ENCODE data around the gene CTDSPL. TPM values are rescaled to one million over a fixed set of nuclear protein-coding genes. Genes with fewer than 3 reads are reported as not detected.

Gene CTDSPL
- total and polyA plus RNA-seq, 2 experiments from 2014 or later: 29.2 to 33.7 TPM

Small RNA genes within 50 kb of the gene (microRNA-seq; reads per million reads assigned to microRNA genes)
- 35.8 reads per million, percentile 47 among the genes with 10 or more reads in this experiment for gene MIR26A1

Small RNA genes within 50 kb of the gene (small RNA-seq; reads per million reads assigned to genes)
- gene MIR26A1: 3.8 reads per million, percentile 92 among the genes with 10 or more reads in this experiment
- not detected for gene RF00019

Other genes starting within 250 kb of the CTDSPL start
- 47.0 and 47.4 TPM in 2 replicates for gene VILL, start 128.9 kb downstream of the CTDSPL start, total RNA-seq
- 39.3 and 39.7 TPM in 2 replicates for gene VILL, start 128.9 kb downstream of the CTDSPL start, polyA plus RNA-seq
- 17.1 and 22.6 TPM in 2 replicates for gene PLCD1, start 167.8 kb downstream of the CTDSPL start, total RNA-seq
- 21.7 and 24.8 TPM in 2 replicates for gene PLCD1, start 167.8 kb downstream of the CTDSPL start, polyA plus RNA-seq
- 0.23 and 0.68 TPM in 2 replicates for gene DLEC1, start 177.3 kb downstream of the CTDSPL start, total RNA-seq
- 1.5 and 1.6 TPM in 2 replicates for gene DLEC1, start 177.3 kb downstream of the CTDSPL start, polyA plus RNA-seq